GM12872 (cell line): ENCODE measurements around the gene AOPEP.

ENCODE experiments used
- CTCF ChIP-seq: IDR thresholded peaks from 3 replicates; pipeline ENCODE4 v1.5.1; 2011; ENCODE audit warnings: low read depth, mild to moderate bottlenecking, low read length, moderate library complexity; ENCODE audit not compliant: insufficient read depth

The AOPEP gene

GRCh38 chr9:95096807-95097206 lies 370.3 kb downstream of the AOPEP start:
- TF ChIP-seq CTCF: no peak

- no peak for TF ChIP-seq CTCF
Measured at GRCh38 chr9:95097279-95097678, 370.8 kb downstream of the AOPEP start.

- TF ChIP-seq CTCF: no peak
Measured at GRCh38 chr9:95098391-95098921, 372.0 kb downstream of the AOPEP start.

GRCh38 chr9:95099321-95100070 lies 373.0 kb downstream of the AOPEP start:
- no peak for TF ChIP-seq CTCF

- no peak for TF ChIP-seq CTCF
Measured at GRCh38 chr9:95100071-95100627, 373.6 kb downstream of the AOPEP start.

- no peak for TF ChIP-seq CTCF
Measured at GRCh38 chr9:95101326-95101725, 374.8 kb downstream of the AOPEP start.

- TF ChIP-seq CTCF: no peak
Measured at GRCh38 chr9:95102001-95102433, 375.5 kb downstream of the AOPEP start.
